ENCODE results near the gene XIRP1.

XIRP1 gene

GRCh38 chr3:39150803-39151631 lies 41.4 kb downstream of the XIRP1 start:
- peak overlapping the region; percentile 86 for H3K4me3 ChIP-seq (ENCODE audit: low read depth, low read length)
- in situ Hi-C loops (cut with HindIII; ENCODE audit: low sequenced_read_pairs) = no loop called here
- peak; percentile 96 for DNase-seq (ENCODE audit: low read depth)
- no peak for TF ChIP-seq CTCF (IDR thresholded peaks at IDR 0.05; ENCODE audit: low read depth, low read length, missing control alignments)

- no peak for DNase-seq (ENCODE audit: low read depth)
- in situ Hi-C loops (cut with HindIII; ENCODE audit: low sequenced_read_pairs) = no loop called here
- no peak for TF ChIP-seq CTCF (IDR thresholded peaks at IDR 0.05; ENCODE audit: low read depth, low read length, missing control alignments)
- peak overlapping the region; percentile 86 for H3K4me3 ChIP-seq (ENCODE audit: low read depth, low read length)
Observed at GRCh38 chr3:39150148-39150802, 42.1 kb downstream of the XIRP1 start.

GRCh38 chr3:39149498-39150147 lies 42.8 kb downstream of the XIRP1 start:
- no peak for DNase-seq (ENCODE audit: low read depth)
- no peak overlapping the region for H3K4me3 ChIP-seq (ENCODE audit: low read depth, low read length)
- TF ChIP-seq CTCF (IDR thresholded peaks at IDR 0.05; ENCODE audit: low read depth, low read length, missing control alignments) = no peak
- in situ Hi-C loops (cut with HindIII; ENCODE audit: low sequenced_read_pairs) = no loop called here

GRCh38 chr3:39149059-39149455 lies 43.3 kb downstream of the XIRP1 start:
- no peak overlapping the region for H3K4me3 ChIP-seq (ENCODE audit: low read depth, low read length)
- DNase-seq (ENCODE audit: low read depth) = no peak
- in situ Hi-C loops (cut with HindIII; ENCODE audit: low sequenced_read_pairs) = no loop called here
- no peak for TF ChIP-seq CTCF (IDR thresholded peaks at IDR 0.05; ENCODE audit: low read depth, low read length, missing control alignments)

- DNase-seq (ENCODE audit: low read depth) = no peak
- H3K4me3 ChIP-seq (ENCODE audit: low read depth, low read length) = no peak overlapping the region
- TF ChIP-seq CTCF (IDR thresholded peaks at IDR 0.05; ENCODE audit: low read depth, low read length, missing control alignments) = no peak
- in situ Hi-C loops (cut with HindIII; ENCODE audit: low sequenced_read_pairs) = no loop called here
Observed at GRCh38 chr3:39148435-39149058, 43.8 kb downstream of the XIRP1 start.

- H3K4me3 ChIP-seq (ENCODE audit: low read depth, low read length) = no peak overlapping the region
- DNase-seq (ENCODE audit: low read depth) = no peak
- in situ Hi-C loops (cut with HindIII; ENCODE audit: low sequenced_read_pairs) = no loop called here
- no peak for TF ChIP-seq CTCF (IDR thresholded peaks at IDR 0.05; ENCODE audit: low read depth, low read length, missing control alignments)
Observed at GRCh38 chr3:39147711-39148434, 44.5 kb downstream of the XIRP1 start.
